HG02588 (cell line): Measurements from ENCODE around the gene HTRA2.
"Not testable (repeated sequence)": the region's sequence is repeated elsewhere in the genome, so short reads cannot be mapped to it uniquely, and the experiment has no call there.

Experiments
- ATAC-seq: cut with Tn5 transposase; IDR thresholded peaks from one replicate; pipeline ENCODE4 v1.9.1; 2021; ENCODE audit warnings: mild to moderate bottlenecking, moderate library complexity; ENCODE audit not compliant: unreplicated experiment

HTRA2 gene

GRCh38 chr2:74529357-74530238, at the start of gene HTRA2, which contains the start of gene AUP1:
HTRA2 (plus strand) TSS chr2:74529933; CDS start chr2:74530007, 74 bp downstream.
AUP1 (minus strand) TSS chr2:74529706; CDS start chr2:74529629, 77 bp downstream.
- ATAC-seq, result peak; percentile 79

- no peak for ATAC-seq
These were observed 48.3 kb upstream of the HTRA2 start for GRCh38 chr2:74481431-74481830.

- ATAC-seq, result peak; percentile 42
These were observed 47.6 kb upstream of the HTRA2 start for GRCh38 chr2:74481961-74482800.

- ATAC-seq, result peak; percentile 86
These were observed 46.7 kb upstream of the HTRA2 start, which contains the start of the genes CCDC142 and TTC31 for GRCh38 chr2:74482801-74483674. CCDC142 (minus strand) TSS chr2:74482998; CDS start chr2:74482837, 161 bp downstream. TTC31 (plus strand) TSS chr2:74483081; CDS start chr2:74483096, 15 bp downstream.

GRCh38 chr2:74483675-74484164, 46.0 kb upstream of the HTRA2 start:
- not testable (repeated sequence) for ATAC-seq

- no peak for ATAC-seq
These were observed 43.6 kb upstream of the HTRA2 start for GRCh38 chr2:74486141-74486540.

- ATAC-seq, result no peak
These were observed 40.9 kb upstream of the HTRA2 start for GRCh38 chr2:74488643-74489481.

DNA sequence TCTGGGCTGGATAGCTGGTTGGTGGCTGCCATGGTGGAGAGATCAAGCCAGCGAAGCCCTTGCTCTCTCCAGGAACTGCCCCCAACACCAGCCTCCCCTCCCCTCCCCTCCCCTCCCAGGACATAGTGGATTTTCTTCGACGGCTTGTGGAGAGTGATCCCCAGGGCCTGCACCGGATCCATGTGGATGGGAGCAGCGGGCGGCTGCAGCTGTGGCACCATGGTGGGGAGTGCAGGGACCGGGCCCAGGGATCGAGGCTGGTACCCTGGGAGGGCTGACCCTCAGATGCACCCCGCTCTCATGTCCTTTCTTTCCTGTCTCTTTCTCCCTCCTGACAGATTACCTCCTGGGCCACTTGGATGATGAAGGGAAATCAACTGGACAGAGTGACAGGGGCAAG, 39.8 kb upstream of the HTRA2 start:
- ATAC-seq, result no peak

DNA sequence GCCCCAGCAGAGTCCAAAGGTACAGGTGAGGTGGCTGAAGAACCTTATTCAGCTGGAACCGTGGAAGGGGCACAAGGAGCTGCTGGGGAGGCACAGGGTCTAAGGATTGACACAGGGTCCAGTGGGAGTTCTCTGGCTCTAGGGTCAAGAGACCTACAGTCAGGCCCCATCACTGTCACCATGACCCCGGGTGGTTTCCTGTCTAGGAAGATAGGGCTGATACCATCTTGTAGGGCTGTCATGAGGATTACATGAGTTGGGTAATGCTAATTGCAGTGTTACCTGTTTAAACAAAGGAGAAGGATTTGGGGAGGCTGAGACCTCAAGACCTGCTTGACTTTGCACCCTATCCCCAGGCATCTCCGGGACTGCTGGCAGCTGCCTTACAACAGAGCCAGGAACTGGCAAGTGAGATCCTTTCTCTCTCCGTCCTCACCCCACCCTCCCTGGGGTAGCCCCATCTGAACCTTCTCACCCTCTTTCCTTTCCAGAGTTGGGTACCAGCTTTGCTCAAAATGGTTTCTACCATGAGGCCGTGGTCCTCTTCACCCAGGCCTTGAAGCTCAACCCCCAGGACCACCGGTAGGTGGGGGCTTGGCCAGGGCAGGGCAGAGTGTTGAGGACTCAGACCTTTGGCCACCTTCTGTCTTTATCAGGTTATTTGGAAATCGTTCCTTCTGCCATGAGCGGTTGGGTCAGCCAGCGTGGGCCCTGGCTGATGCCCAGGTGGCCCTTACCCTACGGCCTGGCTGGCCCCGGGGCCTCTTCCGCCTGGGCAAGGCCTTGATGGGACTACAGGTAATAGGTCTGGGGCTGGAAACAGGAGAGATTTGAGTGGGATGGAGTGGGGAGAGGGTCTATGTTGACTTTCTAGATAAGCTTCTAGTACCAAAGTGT, 37.8 kb upstream of the HTRA2 start:
- ATAC-seq, result no peak

DNA sequence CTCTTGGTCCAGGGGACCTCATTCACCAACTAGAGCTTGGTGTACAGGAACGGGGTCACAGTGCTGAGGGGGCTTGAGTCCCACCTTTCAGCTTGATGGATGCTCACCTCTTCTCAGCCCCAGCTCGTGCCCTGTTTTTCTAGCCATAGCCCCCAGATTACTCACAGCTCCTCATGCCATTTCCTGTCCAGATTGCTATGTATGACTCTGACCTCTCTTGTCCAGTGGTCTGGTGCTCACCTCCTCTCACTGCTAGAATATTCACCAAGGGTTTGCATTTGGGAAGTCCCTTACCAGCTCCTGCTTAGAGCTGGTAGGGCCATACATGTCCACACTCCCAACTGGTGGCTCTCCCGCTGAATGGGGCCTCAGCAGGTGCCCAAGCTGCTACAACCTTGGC, 36.2 kb upstream of the HTRA2 start:
- no peak for ATAC-seq

DNA sequence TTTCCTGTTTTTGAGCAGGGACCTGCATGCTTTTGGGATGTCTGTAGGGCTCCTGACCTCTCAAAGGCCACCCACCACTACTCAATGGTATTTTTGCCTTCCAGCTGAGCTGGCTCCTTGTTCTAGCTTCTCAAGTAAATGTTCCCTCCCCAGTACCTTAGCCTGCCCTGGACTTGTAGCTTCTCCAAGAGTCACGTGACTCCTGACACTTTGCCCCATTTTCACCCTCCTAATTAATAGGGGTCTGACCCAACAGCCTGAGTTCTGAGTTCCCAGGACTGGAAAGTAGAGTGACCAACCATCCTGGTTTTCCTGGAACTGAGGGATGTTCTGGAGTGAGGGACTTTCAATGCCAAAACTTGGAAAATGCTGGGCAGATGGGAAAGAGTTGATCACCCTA, 34.3 kb upstream of the HTRA2 start:
- ATAC-seq, result no peak

DNA sequence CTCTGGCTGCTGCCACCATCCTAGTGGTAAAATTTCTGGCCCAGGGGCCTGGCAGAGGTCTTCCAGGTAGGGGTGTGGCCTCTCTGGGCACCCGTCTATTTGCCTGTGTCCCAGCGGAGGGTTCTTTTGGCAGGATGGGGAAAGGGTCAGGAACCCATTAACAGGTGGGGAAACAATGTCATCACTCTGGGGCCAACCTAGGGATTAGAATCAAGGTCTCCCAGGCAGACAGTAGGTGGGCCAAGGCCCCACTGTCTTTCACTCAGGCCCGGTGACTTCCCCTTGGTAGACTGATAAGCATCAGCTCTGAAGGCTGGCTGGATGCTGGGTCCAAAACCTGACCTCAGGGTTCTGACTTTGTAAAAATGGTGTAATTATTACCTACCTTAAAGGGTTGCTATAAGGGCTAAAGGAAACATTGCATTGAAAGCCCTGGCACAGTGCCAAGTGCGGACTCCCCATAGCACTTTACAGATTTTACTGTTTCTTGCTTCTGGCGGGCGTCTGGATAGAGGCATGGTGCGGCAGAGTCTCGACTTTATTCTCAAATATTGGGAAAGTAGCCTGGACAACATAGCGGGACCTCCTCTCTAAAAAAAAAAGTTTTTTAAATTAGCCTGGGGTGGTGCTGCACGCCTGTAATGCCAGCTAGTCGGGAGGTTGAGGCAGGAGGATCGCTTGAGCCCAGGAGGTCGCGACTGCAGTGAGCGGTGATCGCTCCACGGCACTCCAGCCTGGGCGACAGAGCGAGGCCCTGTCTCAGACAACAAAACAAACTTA, 32.5 kb upstream of the HTRA2 start:
- ATAC-seq, result no peak

DNA sequence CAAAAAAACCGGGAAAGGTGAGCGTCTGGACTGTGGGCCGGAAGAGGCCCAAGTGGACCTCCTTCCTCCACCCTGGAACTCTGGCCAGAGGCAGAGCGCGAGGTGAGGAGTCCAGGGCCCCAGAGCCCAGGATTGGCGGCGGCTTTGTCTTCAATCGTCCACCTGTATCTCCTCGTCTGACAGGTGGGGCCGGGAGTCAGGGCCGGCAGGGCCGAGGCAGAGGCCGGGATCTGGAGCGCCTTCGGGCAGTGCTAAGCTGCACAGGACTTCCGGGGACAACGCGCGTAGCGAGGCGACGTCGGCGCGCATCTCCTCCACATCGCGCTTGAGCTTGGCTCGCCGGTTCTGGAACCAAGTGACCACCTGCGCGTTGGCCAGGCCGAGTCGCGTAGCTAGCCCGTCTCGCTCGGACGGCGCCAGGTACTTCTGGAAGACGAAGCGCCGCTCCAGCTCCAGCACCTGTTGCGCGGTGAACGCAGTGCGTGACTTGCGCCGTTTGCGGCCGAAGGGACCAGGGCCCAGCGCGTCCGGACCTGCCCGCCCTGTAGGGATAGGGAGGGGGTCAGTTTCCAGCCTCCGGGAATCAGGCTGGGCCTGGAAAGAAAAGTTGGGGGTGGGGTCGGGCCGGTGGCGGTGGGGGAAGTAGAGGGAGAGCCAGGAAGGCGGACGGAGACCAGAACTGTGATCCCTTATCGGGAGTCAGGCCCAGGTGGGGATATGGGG, 31.8 kb upstream of the HTRA2 start:
- ATAC-seq, result no peak

DNA sequence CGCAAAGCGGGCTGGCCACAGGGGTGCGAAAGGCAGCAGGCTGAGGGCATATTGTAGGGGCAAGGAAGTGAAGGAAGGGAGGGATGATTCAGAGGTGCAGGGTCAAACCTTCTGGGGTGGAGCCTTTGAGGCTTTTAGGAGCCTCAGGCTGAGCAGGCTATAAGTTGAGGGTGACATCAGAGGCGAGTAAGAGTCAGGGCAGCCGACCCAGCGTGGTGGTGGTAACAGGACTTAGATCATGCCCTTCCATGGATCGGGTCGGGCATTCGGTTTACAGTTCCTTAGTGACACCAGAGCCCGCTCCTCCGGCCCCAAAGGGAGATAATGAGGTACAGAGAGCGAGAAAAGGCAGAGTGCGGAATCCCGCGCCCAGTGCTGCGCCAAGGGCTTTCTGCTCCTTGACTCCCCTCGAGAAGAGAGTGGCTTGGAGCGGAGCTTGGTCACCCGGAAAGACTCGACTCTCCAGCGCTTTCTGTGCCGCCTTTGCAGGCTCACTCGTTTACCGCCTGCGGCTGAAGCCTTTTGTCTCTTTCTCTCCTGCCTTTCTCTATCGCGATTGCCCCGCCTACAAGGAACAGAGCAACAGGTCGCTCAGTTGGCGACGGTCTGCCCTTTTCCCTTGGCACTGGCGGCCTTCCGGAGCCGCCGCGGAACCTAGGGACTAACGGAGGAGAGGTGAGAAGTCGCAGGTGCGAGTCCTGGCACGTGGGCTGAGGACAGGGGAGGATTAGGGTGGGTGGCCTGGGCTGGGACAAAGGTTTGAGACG, 31.1 kb upstream of the HTRA2 start:
- ATAC-seq, result no peak

DNA sequence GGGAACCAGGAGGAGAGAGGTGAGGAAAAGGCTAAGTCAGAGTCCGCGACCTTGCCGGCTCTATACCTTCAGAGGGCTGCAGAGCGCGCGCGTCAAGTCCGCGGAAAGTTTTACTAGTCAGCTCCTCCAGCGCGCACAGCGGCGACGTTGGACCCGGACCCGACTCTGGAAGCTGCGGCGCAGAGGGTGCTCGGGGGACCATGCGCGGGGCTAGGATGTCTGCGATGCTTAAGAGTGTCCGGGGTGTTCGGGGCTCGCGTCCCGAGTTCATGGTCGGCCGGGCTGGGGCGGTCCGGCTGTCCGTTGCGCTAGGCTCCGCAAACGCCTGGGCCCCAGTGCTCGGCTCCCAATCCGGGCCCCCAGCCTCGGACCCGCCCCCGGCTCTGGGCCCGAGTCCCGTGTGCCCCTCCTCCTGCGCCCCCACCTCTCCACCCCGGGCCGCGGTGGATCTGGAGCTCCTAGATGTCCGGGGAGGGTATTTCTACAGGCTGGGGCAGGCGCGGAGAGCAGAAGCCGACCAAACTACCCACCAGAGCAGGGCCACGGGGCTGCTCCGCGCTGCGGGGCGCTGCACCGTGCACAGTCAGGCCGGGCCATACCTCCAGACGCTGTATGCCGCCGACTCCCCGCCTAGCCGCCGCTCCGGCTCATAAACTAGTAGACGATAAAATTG, 30.3 kb upstream of the HTRA2 start, which contains the start of gene LBX2:
Gene LBX2 (minus strand): TSS at position 337 of the 673 bp plus-strand sequence. CDS start 66 bp downstream, at position 271.
- ATAC-seq, result no peak
